Measurements from ENCODE around the gene GABARAP.

GABARAP gene

DNA sequence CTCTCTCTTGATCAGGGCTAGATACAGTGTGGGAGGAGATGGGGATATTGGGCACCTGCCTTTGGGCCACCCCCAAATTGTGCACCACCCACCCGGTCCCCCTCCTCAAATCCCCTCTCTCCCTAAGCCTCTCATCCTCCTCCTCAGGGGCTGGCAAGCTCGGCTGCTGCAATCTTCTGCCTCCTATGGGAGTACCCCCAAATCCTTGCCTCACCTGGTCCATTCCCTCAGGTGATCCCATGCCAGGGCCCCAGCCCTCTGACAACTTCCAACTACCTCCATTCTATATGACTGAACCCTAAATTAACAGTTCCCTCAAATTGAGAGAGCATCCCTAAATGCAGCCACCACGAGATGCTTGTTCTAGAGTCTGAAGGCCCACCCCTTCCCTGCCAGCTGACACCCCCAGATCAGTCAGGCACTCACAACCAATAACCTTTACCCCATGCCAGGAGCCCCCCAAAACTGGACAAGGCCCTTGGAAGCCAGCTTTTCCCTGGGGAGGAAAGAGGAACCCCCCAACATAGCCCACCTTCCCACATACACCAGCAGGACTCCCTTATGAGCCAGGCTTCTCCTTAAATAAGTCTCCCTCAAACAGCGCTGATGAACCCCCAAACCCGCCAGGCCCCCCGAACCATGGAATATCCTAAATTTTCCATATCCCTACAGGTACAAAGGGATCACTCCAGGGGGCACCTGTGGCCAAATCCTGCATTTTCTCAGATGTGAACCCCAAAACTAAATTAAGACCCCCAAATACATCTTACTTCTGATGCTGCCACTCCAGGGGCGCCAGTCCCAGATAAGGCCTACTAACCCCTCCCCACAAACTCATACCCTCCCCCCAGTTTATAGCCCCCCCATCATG, 25.8 kb downstream of the GABARAP start:
- H3K4ac ChIP-seq (ENCODE audit: low read depth in 1 of 2, low read length in 2 of 2): peak overlapping the region; percentile 31 to 76
- H4K8ac ChIP-seq (ENCODE audit: low read length): peak overlapping the region; percentile 56
- no peaks in the 10 kb centered on the region for H3K9me3 ChIP-seq (ENCODE audit: control insufficient read depth, low read length)
- peak overlapping the region; percentile 66 to 85 for H3K4me3 ChIP-seq (ENCODE audit: insufficient read depth in 1 of 2, low read depth in 1 of 2, low read length in 2 of 2)
- DNase-seq: no peak
- no peak overlapping the region for H2BK5ac ChIP-seq (ENCODE audit: low read depth, low read length, poor library complexity, severe bottlenecking)
- no peak overlapping the region for H2AFZ ChIP-seq (ENCODE audit: low read depth, low read length)
- 15% methylated on average over 7 of the region's 7 CpGs for WGBS
- peak overlapping the region; percentile 92 for H3K4me2 ChIP-seq (ENCODE audit: low read length, poor library complexity, severe bottlenecking)
- H4K91ac ChIP-seq (ENCODE audit: low read length): peak overlapping the region; percentile 31
- H3K9ac ChIP-seq (ENCODE audit: low read length): peak overlapping the region; percentile 88
- H3K14ac ChIP-seq (ENCODE audit: low read length in 2 of 2): peak overlapping the region in 1 of 2 experiments; percentile 86
- H3K18ac ChIP-seq (ENCODE audit: low read depth in 1 of 2, low read length in 2 of 2): peak overlapping the region in 1 of 2 experiments; percentile 69
- peak overlapping the region; percentile 20 for H3K27ac ChIP-seq (ENCODE audit: low read length, poor library complexity, severe bottlenecking)
- no peaks in the 10 kb centered on the region for H3K27me3 ChIP-seq (ENCODE audit: control insufficient read depth in 1 of 2, insufficient read depth in 1 of 2, low read length in 2 of 2)
- H3K4me1 ChIP-seq (ENCODE audit: control insufficient read depth, insufficient read depth, low read depth, low read length): peaks cover 46% of the 10 kb centered on the region
- peaks cover 16% of the 10 kb centered on the region for H3K79me1 ChIP-seq (replicated peaks; ENCODE audit: low read length, poor library complexity, severe bottlenecking)
- H2BK120ac ChIP-seq (ENCODE audit: low read depth, low read length): peak overlapping the region; percentile 98
- H3K36me3 ChIP-seq (ENCODE audit: control insufficient read depth in 1 of 2, insufficient read depth in 2 of 2, low read depth in 1 of 2, low read length in 2 of 2): peaks cover 5 to 9% of the 10 kb centered on the region in 2 experiments
- H2BK12ac ChIP-seq (ENCODE audit: low read length in 2 of 2): peak overlapping the region; percentile 11 to 59
- H2BK15ac ChIP-seq (ENCODE audit: low read depth, poor library complexity, severe bottlenecking): no peak overlapping the region
- peak overlapping the region in 1 of 2 experiments; percentile 47 for H3K23ac ChIP-seq (ENCODE audit: low read length in 2 of 2)
- peak overlapping the region; percentile 46 for H2AK5ac ChIP-seq (ENCODE audit: low read length, severe bottlenecking)

- Histone ChIP-seq H2AFZ (ENCODE audit: low read depth, low read length) (no peak overlapping the region), H4K91ac (ENCODE audit: low read length) (no peak overlapping the region), H3K18ac (ENCODE audit: low read depth in 1 of 2, low read length in 2 of 2) (peak overlapping the region in 1 of 2 experiments; percentile 69), H3K23ac (ENCODE audit: low read length in 2 of 2) (peak overlapping the region in 1 of 2 experiments; percentile 47), H2AK5ac (ENCODE audit: low read length, severe bottlenecking) (peak overlapping the region; percentile 26), H3K4ac (ENCODE audit: low read depth in 1 of 2, low read length in 2 of 2) (no peak overlapping the region), H3K27ac (ENCODE audit: low read length, poor library complexity, severe bottlenecking) (peak overlapping the region; percentile 56), H3K36me3 (ENCODE audit: control insufficient read depth in 1 of 2, insufficient read depth in 2 of 2, low read depth in 1 of 2, low read length in 2 of 2) (peaks cover 0 to under 1% of the 10 kb centered on the region in 2 experiments), H3K4me1 (ENCODE audit: control insufficient read depth, insufficient read depth, low read depth, low read length) (peaks cover 41% of the 10 kb centered on the region), H3K4me3 (ENCODE audit: insufficient read depth in 1 of 2, low read depth in 1 of 2, low read length in 2 of 2) (peak overlapping the region; percentile 46 to 85), H4K8ac (ENCODE audit: low read length) (no peak overlapping the region), H2BK120ac (ENCODE audit: low read depth, low read length) (no peak overlapping the region), H2BK12ac (ENCODE audit: low read length in 2 of 2) (peak overlapping the region; percentile 57 to 63), H2BK5ac (ENCODE audit: low read depth, low read length, poor library complexity, severe bottlenecking) (no peak overlapping the region), H3K9me3 (ENCODE audit: control insufficient read depth, low read length) (no peaks in the 10 kb centered on the region), H2BK15ac (ENCODE audit: low read depth, poor library complexity, severe bottlenecking) (no peak overlapping the region), H3K79me1 (replicated peaks; ENCODE audit: low read length, poor library complexity, severe bottlenecking) (peaks cover 17% of the 10 kb centered on the region), H3K9ac (ENCODE audit: low read length) (peak overlapping the region; percentile 89), H3K27me3 (ENCODE audit: control insufficient read depth in 1 of 2, insufficient read depth in 1 of 2, low read length in 2 of 2) (no peaks in the 10 kb centered on the region), H3K14ac (ENCODE audit: low read length in 2 of 2) (peak overlapping the region in 1 of 2 experiments; percentile 86), H3K4me2 (ENCODE audit: low read length, poor library complexity, severe bottlenecking) (peak overlapping the region; percentile 92)
- WGBS: 2% methylated on average over 8 of the region's 10 CpGs
- DNase-seq: peak; percentile 56
These were observed 26.5 kb downstream of the GABARAP start for GRCh38 chr17:7215652-7216180.

DNA sequence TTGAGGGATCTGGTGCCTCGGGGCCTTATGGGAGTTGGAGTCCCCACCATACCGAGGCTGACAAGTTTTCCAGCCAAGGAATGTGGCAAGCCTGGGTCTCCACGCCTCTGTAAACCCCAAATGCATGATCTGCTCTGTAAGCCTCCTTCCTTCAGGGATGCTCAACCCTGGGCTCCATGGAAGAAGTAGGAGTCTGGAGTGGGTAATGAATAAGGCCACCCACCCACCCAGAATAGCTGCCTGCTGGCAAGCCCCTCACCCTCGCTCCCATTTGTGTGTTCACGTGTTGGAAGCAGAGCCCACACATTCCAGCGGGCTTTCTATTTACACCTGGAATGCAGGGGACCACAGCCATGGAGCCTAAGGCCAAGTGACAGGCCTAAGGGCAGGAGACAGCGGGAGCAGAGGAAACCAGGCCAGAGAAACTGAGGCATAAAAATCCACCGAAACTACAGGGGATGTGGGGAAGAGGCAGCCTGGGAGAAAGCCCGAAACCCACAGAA, 27.1 kb downstream of the GABARAP start:
- Histone ChIP-seq H4K8ac (ENCODE audit: low read length) (no peak overlapping the region), H3K14ac (ENCODE audit: low read length in 2 of 2) (no peak overlapping the region), H3K9me3 (ENCODE audit: control insufficient read depth, low read length) (no peaks in the 10 kb centered on the region), H3K18ac (ENCODE audit: low read depth in 1 of 2, low read length in 2 of 2) (peak overlapping the region in 1 of 2 experiments; percentile 27), H2BK12ac (ENCODE audit: low read length in 2 of 2) (peak overlapping the region in 1 of 2 experiments; percentile 63), H2BK120ac (ENCODE audit: low read depth, low read length) (no peak overlapping the region), H3K23ac (ENCODE audit: low read length in 2 of 2) (no peak overlapping the region), H3K4me2 (ENCODE audit: low read length, poor library complexity, severe bottlenecking) (peak overlapping the region; percentile 1), H2BK5ac (ENCODE audit: low read depth, low read length, poor library complexity, severe bottlenecking) (no peak overlapping the region), H3K27me3 (ENCODE audit: control insufficient read depth in 1 of 2, insufficient read depth in 1 of 2, low read length in 2 of 2) (no peaks in the 10 kb centered on the region), H4K91ac (ENCODE audit: low read length) (no peak overlapping the region), H3K79me1 (replicated peaks; ENCODE audit: low read length, poor library complexity, severe bottlenecking) (peaks cover 21% of the 10 kb centered on the region), H2AFZ (ENCODE audit: low read depth, low read length) (no peak overlapping the region), H3K4ac (ENCODE audit: low read depth in 1 of 2, low read length in 2 of 2) (no peak overlapping the region), H3K9ac (ENCODE audit: low read length) (peak overlapping the region; percentile 89), H3K27ac (ENCODE audit: low read length, poor library complexity, severe bottlenecking) (peak overlapping the region; percentile 56), H3K4me1 (ENCODE audit: control insufficient read depth, insufficient read depth, low read depth, low read length) (peaks cover 40% of the 10 kb centered on the region), H2AK5ac (ENCODE audit: low read length, severe bottlenecking) (no peak overlapping the region), H3K36me3 (ENCODE audit: control insufficient read depth in 1 of 2, insufficient read depth in 2 of 2, low read depth in 1 of 2, low read length in 2 of 2) (peaks cover 0 to under 1% of the 10 kb centered on the region in 2 experiments), H2BK15ac (ENCODE audit: low read depth, poor library complexity, severe bottlenecking) (peak overlapping the region; percentile 13), H3K4me3 (ENCODE audit: insufficient read depth in 1 of 2, low read depth in 1 of 2, low read length in 2 of 2) (peak overlapping the region in 1 of 2 experiments; percentile 82)
- 4% methylated on average over 7 of the region's 9 CpGs for WGBS
- no peak for DNase-seq
